Gastrocnemius medialis (tissue), 4 donors: ENCODE results near the gene MEF2C. TPM values are rescaled to one million over a fixed set of nuclear protein-coding genes. Genes with fewer than 3 reads are reported as not detected.

ENCODE experiments used
- ATAC-seq, 2 donors: fragments of 150-250 bp; one replicate each; pipeline ENCODE4 v1.9.1; 2016
- DNase-seq, 2 donors: peaks; one replicate each; pipeline ENCODE4 v3.0.0-alpha.2; 2019
- H3K27ac ChIP-seq, 4 donors: fragments of 200-600 bp; sonication (generic); 1 replicate in 1 of 4; 2 replicates in 3 of 4; pipeline ENCODE4 v1.5.1; 2016 to 2018; ENCODE audit warnings: mild to moderate bottlenecking in 2 of 4, moderate library complexity in 1 of 4
- H3K27me3 ChIP-seq, 3 donors: fragments of 200-600 bp; sonication (generic) in 2 of 3; 1 replicate in 1 of 3; 2 replicates in 2 of 3; pipeline versions ENCODE4 v1.5.1 to v1.6.0; 2016 to 2019; ENCODE audit warnings: mild to moderate bottlenecking in 1 of 3, moderate library complexity in 1 of 3
- H3K36me3 ChIP-seq, 2 donors: fragments of 200-600 bp; sonication (generic) in 1 of 2; one replicate each; pipeline ENCODE4 v1.5.1; 2017 to 2018
- H3K4me1 ChIP-seq, 2 donors: fragments of 200-600 bp; sonication (generic) in 1 of 2; one replicate each; pipeline ENCODE4 v1.5.1; 2016 to 2017; ENCODE audit warnings: mild to moderate bottlenecking in 2 of 2
- H3K4me3 ChIP-seq, 4 donors: fragments of 200-600 bp; sonication (generic) in 3 of 4; 1 replicate in 1 of 4; 2 replicates in 3 of 4; pipeline ENCODE4 v1.5.1; 2016 to 2019; ENCODE audit warnings: mild to moderate bottlenecking in 2 of 4
- H3K9me3 ChIP-seq, 3 donors: fragments of 200-600 bp; sonication (generic) in 2 of 3; 1 replicate in 1 of 3; 2 replicates in 2 of 3; pipeline ENCODE4 v1.5.1; 2016 to 2019
- CTCF ChIP-seq, 5 experiments: fragments of 450-650 bp in 3 of 5; fragments of 200-600 bp in 2 of 5; sonication (generic) in 2 of 5; IDR thresholded peaks in 4 of 5; conservative IDR thresholded peaks in 1 of 5; 1 replicate in 4 of 5; 2 replicates in 1 of 5; pipeline ENCODE4 v1.5.1; 2016 to 2019; ENCODE audit warnings: antibody characterized with exemption in 5 of 5, mild to moderate bottlenecking in 3 of 5, moderate library complexity in 3 of 5
- POLR2A ChIP-seq, 2 donors: fragments of 450-650 bp; IDR thresholded peaks; one replicate each; pipeline ENCODE4 v1.6.1; 2017; ENCODE audit warnings: antibody characterized with exemption in 2 of 2, mild to moderate bottlenecking in 2 of 2, moderate library complexity in 2 of 2
- in situ Hi-C, 4 donors: fragments of 200-750 bp; cut with MboI; loops; one replicate each; pipeline versions ENCODE4 v1.15.0 to v1.8.0; 2017; ENCODE audit warnings: low sequenced_read_pairs in 4 of 4
- intact Hi-C: fragments of 100-400 bp; cut with DNase I; formaldehyde crosslinking; loops from one replicate; pipeline ENCODE4 v1.15.1; 2023; ENCODE audit warnings: low total_unique reads
- total RNA-seq, 4 donors: library from RNA; depleted of rRNA; stranded (reverse); fragments of >200 nt; gene quantifications; one replicate each; pipeline versions ENCODE4 v1.1.0 to v1.2.3, GENCODE V29; 2016

The MEF2C gene
- total RNA-seq, 4 donors from 2014 or later: 63.8 to 192 (median 128) TPM

GRCh38 chr5:88820581-88820980 is 62.4 kb downstream of the MEF2C start:
- in situ Hi-C loops (loop anchor here in 1 of 4 donors (10.0 kb wide), 1 partner anchor 64 kb away; the partner anchor contains the start of gene MEF2C), intact Hi-C loops (no loop called here)
- peaks cover 85 to 94% of the 10 kb centered on the region in 2 donors for H3K4me1 ChIP-seq
- DNase-seq (no peak), ATAC-seq (peak in 1 of 2 donors; percentile 34)
- TF ChIP-seq CTCF (IDR thresholded peaks at IDR 0.05 in 4 of 5, conservative IDR thresholded peaks at IDR 0.05 in 1 of 5) (no peak), POLR2A (IDR thresholded peaks at IDR 0.05) (no peak)
- H3K36me3 ChIP-seq: peaks cover 0 to 15% of the 10 kb centered on the region in 2 donors
- peak overlapping the region in 1 of 4 donors; percentile 6 for H3K4me3 ChIP-seq
- H3K27ac ChIP-seq: peak overlapping the region; percentile 84 to 90 (median 87)
- H3K9me3 ChIP-seq: no peaks in the 10 kb centered on the region
- no peaks in the 10 kb centered on the region for H3K27me3 ChIP-seq

DNA sequence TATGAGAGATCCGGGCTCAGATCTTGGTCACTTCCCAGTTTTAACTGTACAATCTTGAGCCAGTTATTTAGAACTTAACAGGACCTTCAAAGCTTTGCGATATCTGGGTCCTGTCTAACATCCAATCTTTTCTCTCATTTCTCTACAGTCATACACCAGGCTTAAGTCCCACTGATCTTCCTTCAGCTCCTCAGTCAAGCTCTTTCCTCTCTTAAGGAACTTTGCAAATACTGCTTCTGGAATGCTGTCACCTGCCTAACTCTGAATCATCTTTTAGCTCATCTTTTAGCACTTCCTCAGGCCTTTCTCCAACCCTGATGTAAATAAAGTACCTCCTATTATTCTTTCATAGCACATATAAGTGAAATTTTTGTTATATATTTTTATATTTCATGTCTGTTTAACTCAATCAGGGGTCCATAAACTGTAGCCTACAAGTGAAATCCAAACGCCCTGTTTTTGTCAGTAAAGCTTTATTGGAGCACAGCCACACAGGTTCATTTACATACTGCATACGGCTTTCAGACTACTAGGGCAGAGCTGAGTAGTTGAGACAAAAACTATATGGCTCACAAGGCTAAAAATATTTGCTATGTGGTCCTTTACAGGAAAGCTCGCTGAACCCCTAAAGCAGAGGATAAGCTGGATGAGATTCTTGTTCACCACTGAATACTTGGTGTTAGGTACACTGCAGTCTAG is 63.5 kb downstream of the MEF2C start:
- ATAC-seq (peak in 1 of 2 donors; percentile 31), DNase-seq (no peak)
- Histone ChIP-seq H3K4me3 (no peak overlapping the region), H3K27ac (peak overlapping the region; percentile 84 to 90 (median 87)), H3K9me3 (no peaks in the 10 kb centered on the region), H3K36me3 (peaks cover 0 to 15% of the 10 kb centered on the region in 2 donors), H3K27me3 (no peaks in the 10 kb centered on the region), H3K4me1 (peaks cover 81 to 95% of the 10 kb centered on the region in 2 donors)
- intact Hi-C loops: loop anchor here (2.0 kb wide), 1 partner anchor 33 kb away; no protein-coding TSS in a partner anchor
- in situ Hi-C loops: no loop called here
- TF ChIP-seq CTCF (IDR thresholded peaks at IDR 0.05 in 4 of 5, conservative IDR thresholded peaks at IDR 0.05 in 1 of 5) (no peak), POLR2A (IDR thresholded peaks at IDR 0.05) (no peak)

GRCh38 chr5:88818296-88818695 is 64.7 kb downstream of the MEF2C start:
- intact Hi-C loops (loop anchor here (2.0 kb wide), 1 partner anchor 31 kb away; no protein-coding TSS in a partner anchor), in situ Hi-C loops (no loop called here)
- Histone ChIP-seq H3K4me1 (peaks cover 83 to 94% of the 10 kb centered on the region in 2 donors), H3K4me3 (no peak overlapping the region), H3K27me3 (no peaks in the 10 kb centered on the region), H3K9me3 (no peaks in the 10 kb centered on the region), H3K27ac (peak overlapping the region; percentile 84 to 90 (median 87)), H3K36me3 (peaks cover 0 to 14% of the 10 kb centered on the region in 2 donors)
- DNase-seq (no peak), ATAC-seq (no peak)
- TF ChIP-seq POLR2A (IDR thresholded peaks at IDR 0.05) (no peak), CTCF (IDR thresholded peaks at IDR 0.05 in 4 of 5, conservative IDR thresholded peaks at IDR 0.05 in 1 of 5) (no peak)

DNA sequence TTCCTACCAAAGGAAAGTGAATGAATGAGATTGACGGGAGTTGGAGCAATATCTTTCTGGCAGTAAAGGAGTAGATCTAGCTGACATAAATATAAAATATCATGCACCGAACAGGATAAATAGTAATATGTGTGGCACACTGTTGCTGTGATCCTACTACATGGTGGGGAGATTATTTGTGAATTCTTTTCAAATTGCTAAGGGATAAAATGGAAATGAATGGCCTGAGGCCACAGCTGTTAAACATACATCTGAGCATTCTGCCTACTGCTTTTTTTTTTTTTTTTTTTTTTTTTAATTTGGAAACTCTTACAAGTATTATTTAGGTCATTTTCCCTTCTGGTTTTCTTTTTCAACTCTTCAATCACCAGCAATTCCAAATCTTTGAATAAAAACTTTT is 66.8 kb downstream of the MEF2C start:
- in situ Hi-C loops (no loop called here), intact Hi-C loops (no loop called here)
- Histone ChIP-seq H3K36me3 (no peaks in the 10 kb centered on the region), H3K4me3 (no peak overlapping the region), H3K27ac (peak overlapping the region; percentile 72 to 90 (median 87)), H3K4me1 (peaks cover 62 to 77% of the 10 kb centered on the region in 2 donors), H3K9me3 (no peaks in the 10 kb centered on the region), H3K27me3 (no peaks in the 10 kb centered on the region)
- ATAC-seq: no peak
- no peak for DNase-seq
- TF ChIP-seq CTCF (IDR thresholded peaks at IDR 0.05 in 4 of 5, conservative IDR thresholded peaks at IDR 0.05 in 1 of 5): no peak
- no peak for TF ChIP-seq POLR2A (IDR thresholded peaks at IDR 0.05)
